HG03135 (cell line): ENCODE results near the gene RABGAP1L.
A peak's percentile ranks its signal among the peaks of the same experiment; 100 is the strongest.
"Not testable (repeated sequence)": the region's sequence is repeated elsewhere in the genome, so short reads cannot be mapped to it uniquely, and the experiment has no call there.

Experiments used
- ATAC-seq: cut with Tn5 transposase; IDR thresholded peaks from one replicate; pipeline ENCODE4 v1.9.1; 2021; ENCODE audit warnings: mild to moderate bottlenecking, moderate library complexity; ENCODE audit not compliant: unreplicated experiment

The RABGAP1L gene

DNA sequence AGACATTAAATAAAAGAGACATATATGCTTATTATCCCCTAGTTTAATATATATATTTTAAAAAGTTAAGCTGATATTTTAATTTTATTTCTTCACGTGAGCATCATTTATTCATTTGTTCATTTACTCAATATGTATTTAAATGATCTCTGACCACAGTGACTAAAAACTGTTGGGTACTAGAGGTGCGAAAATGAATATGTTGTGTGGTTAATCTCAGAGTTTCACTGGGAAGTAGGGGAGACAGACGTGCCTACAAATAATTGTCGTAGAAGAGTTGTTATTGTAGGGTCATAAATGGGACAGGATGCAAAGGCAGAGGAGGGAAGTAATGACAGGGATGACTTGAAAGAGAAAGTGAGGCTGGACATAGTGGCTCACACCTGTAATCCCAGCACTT, 627.4 kb downstream of the RABGAP1L start:
- no peak for ATAC-seq

- ATAC-seq = no peak
Observed at GRCh38 chr1:174788981-174789380, 629.7 kb downstream of the RABGAP1L start.

DNA sequence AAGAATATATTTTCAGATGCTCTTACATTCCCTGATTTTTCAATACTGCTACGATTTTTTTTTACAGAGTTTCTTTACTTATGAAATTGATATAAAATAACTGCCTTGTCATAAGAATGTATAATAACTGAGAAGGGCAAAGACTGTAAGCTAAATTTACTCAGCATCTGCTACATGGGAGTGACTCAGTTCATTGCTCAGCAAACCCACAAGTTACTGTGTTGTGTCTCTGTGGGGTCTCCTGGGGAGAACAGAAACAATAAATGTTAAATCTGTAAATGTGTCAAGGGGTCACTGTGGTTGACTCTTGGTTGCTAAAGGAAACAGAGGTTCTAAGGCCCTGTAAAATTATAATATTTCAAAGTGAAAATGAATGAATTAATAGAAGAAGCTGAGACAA, 630.1 kb downstream of the RABGAP1L start:
- peak; percentile 89 for ATAC-seq

DNA sequence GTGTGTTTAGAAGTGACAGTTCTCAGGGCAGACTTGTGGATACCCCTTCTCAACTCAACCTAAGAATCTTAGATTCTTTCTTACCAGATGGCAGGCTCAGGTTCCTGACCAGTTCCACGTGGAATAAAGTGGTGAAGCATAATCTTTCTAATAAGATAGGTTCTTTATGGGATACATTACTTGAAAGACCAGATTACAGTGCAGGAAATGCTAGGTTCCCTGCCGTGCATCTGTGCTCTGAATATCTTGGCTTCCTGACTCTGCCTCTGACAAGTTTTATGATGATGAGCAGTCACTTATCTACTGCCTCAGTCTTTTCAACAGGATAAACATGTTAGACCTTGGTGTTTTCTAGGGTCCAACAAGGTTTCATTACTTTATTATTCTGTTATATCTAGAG, 632.5 kb downstream of the RABGAP1L start:
- ATAC-seq = no peak

GRCh38 chr1:174794861-174795260, 635.5 kb downstream of the RABGAP1L start:
- ATAC-seq = no peak

DNA sequence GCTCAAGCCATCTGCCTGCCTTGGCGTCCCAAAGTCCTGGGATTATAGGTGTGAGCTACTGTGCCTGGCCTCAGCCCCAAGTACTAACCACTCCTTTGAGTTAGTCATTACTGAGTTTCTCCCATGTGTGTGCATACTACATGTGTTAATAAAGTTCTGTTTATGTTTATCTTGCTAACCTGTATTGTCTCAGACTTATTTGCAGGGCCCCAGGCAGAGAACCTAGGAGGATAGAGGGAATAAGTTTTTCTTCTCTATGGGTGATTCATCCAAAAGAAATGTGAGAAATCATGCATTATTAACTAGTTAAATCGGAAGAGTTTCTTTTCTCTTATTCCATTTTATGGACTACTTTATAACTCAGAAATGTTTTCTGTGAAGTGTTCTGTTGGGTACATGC, 636.5 kb downstream of the RABGAP1L start:
- no peak for ATAC-seq

GRCh38 chr1:174797398-174797797, 638.1 kb downstream of the RABGAP1L start:
- no peak for ATAC-seq

GRCh38 chr1:174799136-174799479, 639.8 kb downstream of the RABGAP1L start:
- ATAC-seq = peak; percentile 12

DNA sequence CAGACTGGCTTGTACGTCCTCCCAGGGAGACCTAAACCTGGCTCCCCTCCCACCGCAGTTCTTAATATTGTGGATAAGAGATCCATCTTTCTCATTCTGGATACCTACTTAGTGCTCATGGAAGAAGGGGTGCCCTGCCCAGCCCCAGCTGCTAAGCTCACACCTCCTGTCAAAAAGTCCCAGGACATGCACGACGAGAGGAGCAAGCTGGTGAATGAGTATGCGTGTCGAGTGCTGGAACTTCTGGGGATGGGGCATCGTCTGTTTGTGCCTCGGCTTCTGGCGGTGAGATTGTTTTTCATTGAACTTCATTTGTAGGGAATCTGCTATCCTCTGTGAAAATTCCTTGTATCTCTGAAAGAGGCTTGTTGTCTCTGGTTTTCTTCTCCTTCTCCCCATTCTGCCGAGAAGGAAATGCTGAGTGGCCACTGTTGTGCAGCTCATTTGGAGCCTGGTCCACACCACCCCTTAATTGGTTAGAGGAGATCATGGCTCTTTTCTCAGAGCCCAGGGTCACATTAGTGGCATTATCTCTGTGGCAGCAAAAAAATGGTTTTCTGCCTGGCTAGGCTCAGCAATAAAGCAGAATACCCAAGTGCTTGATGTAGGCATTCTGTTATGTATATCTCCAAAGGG, 641.0 kb downstream of the RABGAP1L start:
- peak; percentile 20 for ATAC-seq

GRCh38 chr1:174800876-174801275, 641.6 kb downstream of the RABGAP1L start:
- ATAC-seq = no peak

GRCh38 chr1:174809755-174810280, 650.5 kb downstream of the RABGAP1L start:
- ATAC-seq = no peak

- no peak for ATAC-seq
Observed at GRCh38 chr1:174812016-174812415, 652.7 kb downstream of the RABGAP1L start.

DNA sequence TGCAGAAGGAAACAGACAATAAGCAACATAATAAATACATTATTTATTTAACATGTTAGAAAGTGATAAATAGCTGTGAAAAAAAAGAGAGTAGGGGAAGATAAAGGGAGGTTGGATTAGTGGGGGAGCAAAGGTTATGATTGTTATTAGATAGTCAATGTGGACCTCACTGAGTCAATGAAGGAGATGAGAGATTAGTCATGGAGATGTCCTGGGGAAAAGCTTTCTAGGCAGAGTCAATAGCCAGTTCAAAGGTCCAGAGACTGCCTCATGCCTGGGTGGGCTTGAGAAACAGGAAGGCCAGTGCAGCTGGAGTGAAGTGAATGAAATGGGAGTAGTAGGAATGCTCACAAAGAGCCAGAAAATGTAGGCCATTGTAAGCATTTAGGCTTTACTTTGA, 653.3 kb downstream of the RABGAP1L start:
- ATAC-seq = no peak

GRCh38 chr1:174815036-174815435, 655.7 kb downstream of the RABGAP1L start:
- no peak for ATAC-seq

GRCh38 chr1:174815474-174815908, 656.2 kb downstream of the RABGAP1L start:
- ATAC-seq = no peak

DNA sequence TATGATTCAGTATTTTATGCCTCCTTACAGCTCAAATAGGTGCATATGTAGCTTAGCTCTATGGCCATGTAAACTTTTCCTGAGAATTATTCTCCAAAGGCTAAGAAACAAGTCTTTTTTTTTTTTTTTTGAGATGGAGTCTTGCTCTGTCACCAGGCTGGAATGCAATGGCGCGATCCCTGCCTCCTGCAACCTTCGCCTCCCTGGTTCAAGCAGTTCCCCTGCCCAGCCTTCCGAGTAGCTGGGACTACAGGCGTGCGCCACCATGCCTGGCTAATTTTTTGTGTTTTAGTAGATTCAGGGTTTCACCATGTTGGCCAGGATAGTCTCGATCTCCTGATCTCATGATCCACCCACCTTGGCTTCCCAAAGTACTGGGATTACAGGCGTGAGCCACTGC, 657.3 kb downstream of the RABGAP1L start:
- not testable (repeated sequence) for ATAC-seq

GRCh38 chr1:174818014-174818616, 658.8 kb downstream of the RABGAP1L start:
- ATAC-seq = peak; percentile 46

GRCh38 chr1:174818951-174819350, 659.6 kb downstream of the RABGAP1L start:
- ATAC-seq = no peak

- no peak for ATAC-seq
Observed at GRCh38 chr1:174819596-174819995, 660.3 kb downstream of the RABGAP1L start.

DNA sequence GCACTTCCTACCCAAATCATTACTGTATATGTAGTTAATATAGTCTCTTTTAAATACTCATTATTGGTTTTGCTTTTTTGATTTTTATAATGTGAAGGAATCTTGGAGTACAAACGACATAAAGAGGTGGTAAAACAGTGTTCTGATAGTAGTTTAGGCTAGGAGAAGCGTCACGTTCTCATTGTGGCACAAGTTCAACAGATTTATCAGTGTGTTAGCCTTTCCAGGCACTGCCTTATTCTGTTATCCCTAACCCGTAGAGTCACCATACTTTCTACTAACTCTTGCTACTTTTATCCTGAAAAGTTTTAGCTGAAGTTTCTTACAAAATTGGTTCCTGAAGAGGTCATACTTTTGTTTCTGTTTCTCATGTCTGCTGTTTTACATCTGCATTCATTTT, 665.8 kb downstream of the RABGAP1L start:
- no peak for ATAC-seq

- ATAC-seq = no peak
Observed at GRCh38 chr1:174825806-174826205, 666.5 kb downstream of the RABGAP1L start.

GRCh38 chr1:174828264-174828663, 668.9 kb downstream of the RABGAP1L start:
- ATAC-seq = no peak

DNA sequence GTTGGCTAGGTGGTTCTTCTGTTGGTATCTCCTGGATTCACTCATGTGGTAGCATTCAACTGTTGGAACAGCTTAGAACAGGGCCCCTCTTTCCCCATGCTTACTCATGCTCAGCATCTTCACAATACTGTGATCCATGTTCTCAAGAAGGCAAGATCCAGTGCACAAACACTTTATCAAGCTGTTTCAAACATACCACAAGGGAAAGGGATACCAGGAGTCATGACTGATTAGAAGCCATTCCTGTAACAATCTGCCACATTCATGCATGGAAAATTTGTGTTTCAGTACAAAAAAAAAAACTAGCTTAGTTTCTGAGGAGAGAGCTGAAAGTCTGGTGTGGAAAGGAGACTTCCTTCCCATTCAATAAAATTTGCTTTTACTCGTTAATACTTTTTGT, 670.7 kb downstream of the RABGAP1L start:
- ATAC-seq = no peak
